Liver (tissue), 9 donors: ENCODE data around the gene DDIT4. TPM values are rescaled to one million over a fixed set of nuclear protein-coding genes. Genes with fewer than 3 reads are reported as not detected.

Source experiments
- DNase-seq: peaks from one replicate; pipeline ENCODE4 v3.0.0-alpha.2; 2017; ENCODE audit warnings: low spot score
- H3K27ac ChIP-seq, 2 donors: one replicate each; pipeline ENCODE4 v1.7.0; 2013; ENCODE audit warnings: inconsistent platforms in 2 of 2, low read length in 2 of 2, control low read depth in 1 of 2, low read depth in 1 of 2, mild to moderate bottlenecking in 1 of 2
- H3K27me3 ChIP-seq, 4 donors: one replicate each; pipeline versions ENCODE4 v1.6.1 to v1.7.0; 2013; ENCODE audit warnings: low read length in 3 of 4, inconsistent platforms in 1 of 4, mild to moderate bottlenecking in 1 of 4, moderate library complexity in 1 of 4; ENCODE audit not compliant: control insufficient read depth in 4 of 4, insufficient read depth in 4 of 4
- H3K36me3 ChIP-seq, 4 donors: one replicate each; pipeline versions ENCODE4 v1.6.1 to v1.7.0; 2013; ENCODE audit warnings: low read length in 3 of 4, mild to moderate bottlenecking in 3 of 4, low read depth in 1 of 4, moderate library complexity in 1 of 4; ENCODE audit not compliant: control insufficient read depth in 4 of 4, insufficient read depth in 3 of 4
- H3K4me1 ChIP-seq, 4 donors: one replicate each; pipeline versions ENCODE4 v1.6.1 to v1.7.0; 2013; ENCODE audit warnings: low read length in 3 of 4, mild to moderate bottlenecking in 3 of 4, moderate library complexity in 1 of 4; ENCODE audit not compliant: control insufficient read depth in 4 of 4, insufficient read depth in 4 of 4
- H3K4me3 ChIP-seq, 3 donors: one replicate each; pipeline versions ENCODE4 v1.6.1 to v1.7.0; 2013; ENCODE audit warnings: low read length in 3 of 3, control low read depth in 1 of 3, low read depth in 1 of 3, mild to moderate bottlenecking in 1 of 3
- H3K9ac ChIP-seq, 2 donors: one replicate each; pipeline ENCODE4 v1.7.0; 2013; ENCODE audit warnings: low read length in 2 of 2, mild to moderate bottlenecking in 2 of 2, moderate library complexity in 2 of 2, control low read depth in 1 of 2, low read depth in 1 of 2
- H3K9me3 ChIP-seq, 4 donors: one replicate each; pipeline versions ENCODE4 v1.6.1 to v1.7.0; 2013; ENCODE audit warnings: low read length in 3 of 4; ENCODE audit not compliant: control insufficient read depth in 4 of 4
- ATF3 ChIP-seq: IDR thresholded peaks from 2 replicates; pipeline ENCODE4 v1.6.1; 2016; ENCODE audit warnings: antibody characterized with exemption
- CTCF ChIP-seq: fragments of 150-350 bp; IDR thresholded peaks from 2 replicates; pipeline ENCODE4 v1.5.1; 2017; ENCODE audit warnings: improper control_type of control experiment, low read depth, low read length; ENCODE audit not compliant: missing input control
- FOXA1 ChIP-seq: IDR thresholded peaks from 2 replicates; pipeline ENCODE4 v1.6.1; 2016; ENCODE audit warnings: antibody characterized with exemption
- FOXA2 ChIP-seq: IDR thresholded peaks from 2 replicates; pipeline ENCODE4 v1.6.1; 2016; ENCODE audit warnings: antibody characterized with exemption
- HNF4A ChIP-seq, 2 donors: conservative IDR thresholded peaks; 2 replicates each; pipeline ENCODE4 v1.6.1; 2016; ENCODE audit warnings: antibody characterized with exemption in 2 of 2, mild to moderate bottlenecking in 2 of 2
- HNF4G ChIP-seq: IDR thresholded peaks from 2 replicates; pipeline ENCODE4 v1.6.1; 2016; ENCODE audit warnings: antibody characterized with exemption
- MAX ChIP-seq: IDR thresholded peaks from 2 replicates; pipeline ENCODE4 v1.6.1; 2016; ENCODE audit warnings: antibody characterized with exemption
- RAD21 ChIP-seq, 2 donors: IDR thresholded peaks; 2 replicates each; pipeline ENCODE4 v1.6.1; 2016; ENCODE audit warnings: antibody characterized with exemption in 2 of 2, mild to moderate bottlenecking in 2 of 2
- REST ChIP-seq: IDR thresholded peaks from 2 replicates; pipeline ENCODE4 v1.6.1; 2016; ENCODE audit warnings: antibody characterized with exemption, mild to moderate bottlenecking
- SP1 ChIP-seq: IDR thresholded peaks from 2 replicates; pipeline ENCODE4 v1.6.1; 2018; ENCODE audit warnings: antibody characterized with exemption, mild to moderate bottlenecking
- TAF1 ChIP-seq: conservative IDR thresholded peaks from 2 replicates; pipeline ENCODE4 v1.6.1; 2016; ENCODE audit warnings: antibody characterized with exemption, mild to moderate bottlenecking
- YY1 ChIP-seq: IDR thresholded peaks from 2 replicates; pipeline ENCODE4 v1.6.1; 2016; ENCODE audit warnings: antibody characterized with exemption, mild to moderate bottlenecking
- WGBS: extraction: QIAGEN DNeasy Blood & Tissue Kit; methylation state at CpG from one replicate; pipeline ENCODE4 v1.1.7; 2013; 5-methylcytosine and 5-hydroxymethylcytosine counted together
- polyA plus RNA-seq, 2 donors: library from polyadenylated mRNA; stranded (reverse) in 1 of 2; unstranded in 1 of 2; fragments of 200-250 nt in 1 of 2; fragments of >200 nt in 1 of 2; fragmentation: Nextera tagmentation in 1 of 2; extraction: Ambion mirVana in 1 of 2; gene quantifications; one replicate each; pipeline versions ENCODE4 v1.2.1 to v1.2.3, GENCODE V29; 2013 to 2015
- total RNA-seq, 2 donors: library from RNA; depleted of rRNA; stranded (reverse); fragments of >200 nt; gene quantifications; one replicate each; pipeline ENCODE4 v1.2.3, GENCODE V29; 2014
- TF ChIP-seq, protein P1 (sequence below): IDR thresholded peaks from 2 replicates; pipeline ENCODE4 v1.6.1; 2016; ENCODE audit warnings: antibody characterized with exemption
- donor health status: healthy.
- donor health status: healthy.
- donor health status: healthy.
- donor health status: healthy.
- donor health status: healthy.

Gene DDIT4
- total and polyA plus RNA-seq, 4 donors: 18.4 to 69.0 (median 43.7) TPM

- no peak for TF ChIP-seq CTCF
These were observed 49.5 kb downstream of the DDIT4 start (continued) for GRCh38 chr10:72323108-72323749.

GRCh38 chr10:72323771-72324191 is 50.1 kb downstream of the DDIT4 start:
- H3K27ac ChIP-seq: no peak overlapping the region

More at GRCh38 chr10:72323771-72324191, 50.1 kb downstream of the DDIT4 start:
- peaks cover 15 to 37% (median 25%) of the 10 kb centered on the region in 4 donors for H3K4me1 ChIP-seq
- no peaks in the 10 kb centered on the region for H3K36me3 ChIP-seq
- DNase-seq: no peak
- H3K27me3 ChIP-seq: no peaks in the 10 kb centered on the region
- WGBS: 84% methylated on average over 12 of the region's 12 CpGs
- TF ChIP-seq SP1: no peak
- no peak for TF ChIP-seq REST
- TF ChIP-seq HNF4A (conservative IDR thresholded peaks at IDR 0.05): no peak
- TF ChIP-seq HNF4G: no peak
- no peak for TF ChIP-seq MAX
- TF ChIP-seq YY1: no peak
- TF ChIP-seq RAD21 (IDR thresholded peaks at IDR 0.05): no peak
- TF ChIP-seq ATF3: no peak
- TF ChIP-seq, protein P1, sequence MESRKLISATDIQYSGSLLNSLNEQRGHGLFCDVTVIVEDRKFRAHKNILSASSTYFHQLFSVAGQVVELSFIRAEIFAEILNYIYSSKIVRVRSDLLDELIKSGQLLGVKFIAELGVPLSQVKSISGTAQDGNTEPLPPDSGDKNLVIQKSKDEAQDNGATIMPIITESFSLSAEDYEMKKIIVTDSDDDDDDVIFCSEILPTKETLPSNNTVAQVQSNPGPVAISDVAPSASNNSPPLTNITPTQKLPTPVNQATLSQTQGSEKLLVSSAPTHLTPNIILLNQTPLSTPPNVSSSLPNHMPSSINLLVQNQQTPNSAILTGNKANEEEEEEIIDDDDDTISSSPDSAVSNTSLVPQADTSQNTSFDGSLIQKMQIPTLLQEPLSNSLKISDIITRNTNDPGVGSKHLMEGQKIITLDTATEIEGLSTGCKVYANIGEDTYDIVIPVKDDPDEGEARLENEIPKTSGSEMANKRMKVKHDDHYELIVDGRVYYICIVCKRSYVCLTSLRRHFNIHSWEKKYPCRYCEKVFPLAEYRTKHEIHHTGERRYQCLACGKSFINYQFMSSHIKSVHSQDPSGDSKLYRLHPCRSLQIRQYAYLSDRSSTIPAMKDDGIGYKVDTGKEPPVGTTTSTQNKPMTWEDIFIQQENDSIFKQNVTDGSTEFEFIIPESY: no peak
- TF ChIP-seq TAF1: no peak
- TF ChIP-seq FOXA1: no peak
- no peak for TF ChIP-seq FOXA2
- TF ChIP-seq CTCF: no peak
- H3K9me3 ChIP-seq: no peaks in the 10 kb centered on the region
- H3K9ac ChIP-seq: no peak overlapping the region
- no peak overlapping the region for H3K4me3 ChIP-seq

Other genes starting within 250 kb of the DDIT4 start
- 1 to 10 TPM in 1 of 2 donors, under 1 TPM in 1; 0.51 to 1.7 TPM for gene SPOCK2, start 185.4 kb upstream of the DDIT4 start, total RNA-seq
- under 1 TPM; 0.36 to 0.76 TPM for gene SPOCK2, start 185.4 kb upstream of the DDIT4 start, polyA plus RNA-seq
- gene ANAPC16, start 57.9 kb upstream of the DDIT4 start, total RNA-seq: 10 to 100 TPM; 36.8 to 49.8 TPM
- 10 to 100 TPM; 61.3 to 96.3 TPM for gene ANAPC16, start 57.9 kb upstream of the DDIT4 start, polyA plus RNA-seq
- 10 to 100 TPM in 1 of 2 donors, 1 to 10 TPM in 1; 6.9 to 11.0 TPM for gene ASCC1, start 57.6 kb upstream of the DDIT4 start, total RNA-seq
- gene ASCC1, start 57.6 kb upstream of the DDIT4 start, polyA plus RNA-seq: 10 to 100 TPM in 1 of 2 donors, 1 to 10 TPM in 1; 9.5 to 13.9 TPM
- 10 to 100 TPM; 17.5 to 22.0 TPM for gene DNAJB12, start 81.0 kb downstream of the DDIT4 start, total RNA-seq
- gene DNAJB12, start 81.0 kb downstream of the DDIT4 start, polyA plus RNA-seq: 10 to 100 TPM; 15.9 to 20.3 TPM